Measurements from ENCODE around the gene ATOH8.

The ATOH8 gene

GRCh38 chr2:85803704-85804425 lies 50.1 kb downstream of the ATOH8 start:
- Histone ChIP-seq H3K4me1 (ENCODE audit: insufficient read depth, low read length) (no peaks in the 10 kb centered on the region), H3K9ac (ENCODE audit: low read depth, low read length) (no peak overlapping the region), H3K36me3 (ENCODE audit: insufficient read depth, low read length) (no peaks in the 10 kb centered on the region), H3K9me3 (ENCODE audit: control insufficient read depth, insufficient read depth, low read length) (0 out of 2 replicates have a peak, but pooled peaks cover 2% of the 10 kb centered on the region)

- no peaks in the 10 kb centered on the region for H3K36me3 ChIP-seq (ENCODE audit: insufficient read depth, low read length)
- no peaks in the 10 kb centered on the region for H3K4me1 ChIP-seq (ENCODE audit: insufficient read depth, low read length)
- H3K9ac ChIP-seq (ENCODE audit: low read depth, low read length) = no peak overlapping the region
- H3K9me3 ChIP-seq (ENCODE audit: control insufficient read depth, insufficient read depth, low read length) = 0 out of 2 replicates have a peak, but pooled peaks cover 2% of the 10 kb centered on the region
These were observed 50.8 kb downstream of the ATOH8 start for GRCh38 chr2:85804583-85804982.

GRCh38 chr2:85806358-85807118 lies 52.7 kb downstream of the ATOH8 start:
- no peak overlapping the region for H3K9ac ChIP-seq (ENCODE audit: low read depth, low read length)
- H3K36me3 ChIP-seq (ENCODE audit: insufficient read depth, low read length) = no peaks in the 10 kb centered on the region
- no peaks in the 10 kb centered on the region for H3K9me3 ChIP-seq (ENCODE audit: control insufficient read depth, insufficient read depth, low read length)
- H3K4me1 ChIP-seq (ENCODE audit: insufficient read depth, low read length) = no peaks in the 10 kb centered on the region; the same call in 1 of the 2 replicates

GRCh38 chr2:85807756-85808155 lies 54.0 kb downstream of the ATOH8 start:
- H3K4me1 ChIP-seq (ENCODE audit: insufficient read depth, low read length) = no peaks in the 10 kb centered on the region; the same call in 1 of the 2 replicates
- no peak overlapping the region for H3K9ac ChIP-seq (ENCODE audit: low read depth, low read length)
- H3K36me3 ChIP-seq (ENCODE audit: insufficient read depth, low read length) = no peaks in the 10 kb centered on the region
- no peaks in the 10 kb centered on the region for H3K9me3 ChIP-seq (ENCODE audit: control insufficient read depth, insufficient read depth, low read length)

GRCh38 chr2:85810371-85811179 lies 56.8 kb downstream of the ATOH8 start:
- H3K9me3 ChIP-seq (ENCODE audit: control insufficient read depth, insufficient read depth, low read length) = no peaks in the 10 kb centered on the region
- no peak overlapping the region for H3K9ac ChIP-seq (ENCODE audit: low read depth, low read length)
- H3K36me3 ChIP-seq (ENCODE audit: insufficient read depth, low read length) = no peaks in the 10 kb centered on the region
- no peaks in the 10 kb centered on the region; the same call in 1 of the 2 replicates for H3K4me1 ChIP-seq (ENCODE audit: insufficient read depth, low read length)

- H3K9me3 ChIP-seq (ENCODE audit: control insufficient read depth, insufficient read depth, low read length) = no peaks in the 10 kb centered on the region
- no peaks in the 10 kb centered on the region for H3K36me3 ChIP-seq (ENCODE audit: insufficient read depth, low read length)
- no peaks in the 10 kb centered on the region; the same call in 1 of the 2 replicates for H3K4me1 ChIP-seq (ENCODE audit: insufficient read depth, low read length)
- H3K9ac ChIP-seq (ENCODE audit: low read depth, low read length) = no peak overlapping the region
These were observed 57.6 kb downstream of the ATOH8 start for GRCh38 chr2:85811180-85812093.

- H3K9ac ChIP-seq (ENCODE audit: low read depth, low read length) = no peak overlapping the region
- no peaks in the 10 kb centered on the region for H3K36me3 ChIP-seq (ENCODE audit: insufficient read depth, low read length)
- H3K4me1 ChIP-seq (ENCODE audit: insufficient read depth, low read length) = no peaks in the 10 kb centered on the region; the same call in 1 of the 2 replicates
- no peaks in the 10 kb centered on the region for H3K9me3 ChIP-seq (ENCODE audit: control insufficient read depth, insufficient read depth, low read length)
These were observed 58.4 kb downstream of the ATOH8 start for GRCh38 chr2:85812094-85812735.

GRCh38 chr2:85813211-85813981 lies 59.6 kb downstream of the ATOH8 start:
- no peaks in the 10 kb centered on the region; the same call in 1 of the 2 replicates for H3K4me1 ChIP-seq (ENCODE audit: insufficient read depth, low read length)
- no peak overlapping the region for H3K9ac ChIP-seq (ENCODE audit: low read depth, low read length)
- H3K9me3 ChIP-seq (ENCODE audit: control insufficient read depth, insufficient read depth, low read length) = no peaks in the 10 kb centered on the region
- no peaks in the 10 kb centered on the region for H3K36me3 ChIP-seq (ENCODE audit: insufficient read depth, low read length)

- Histone ChIP-seq H3K9me3 (ENCODE audit: control insufficient read depth, insufficient read depth, low read length) (no peaks in the 10 kb centered on the region), H3K9ac (ENCODE audit: low read depth, low read length) (no peak overlapping the region), H3K36me3 (ENCODE audit: insufficient read depth, low read length) (no peaks in the 10 kb centered on the region), H3K4me1 (ENCODE audit: insufficient read depth, low read length) (no peaks in the 10 kb centered on the region; the same call in 1 of the 2 replicates)
These were observed 60.4 kb downstream of the ATOH8 start for GRCh38 chr2:85813982-85814801.

GRCh38 chr2:85814802-85815550 lies 61.2 kb downstream of the ATOH8 start:
- no peaks in the 10 kb centered on the region for H3K36me3 ChIP-seq (ENCODE audit: insufficient read depth, low read length)
- no peak overlapping the region for H3K9ac ChIP-seq (ENCODE audit: low read depth, low read length)
- no peaks in the 10 kb centered on the region for H3K9me3 ChIP-seq (ENCODE audit: control insufficient read depth, insufficient read depth, low read length)
- no peaks in the 10 kb centered on the region; the same call in 1 of the 2 replicates for H3K4me1 ChIP-seq (ENCODE audit: insufficient read depth, low read length)

- H3K4me1 ChIP-seq (ENCODE audit: insufficient read depth, low read length) = no peaks in the 10 kb centered on the region
- no peaks in the 10 kb centered on the region for H3K36me3 ChIP-seq (ENCODE audit: insufficient read depth, low read length)
- no peak overlapping the region for H3K9ac ChIP-seq (ENCODE audit: low read depth, low read length)
- no peaks in the 10 kb centered on the region for H3K9me3 ChIP-seq (ENCODE audit: control insufficient read depth, insufficient read depth, low read length)
These were observed 66.2 kb downstream of the ATOH8 start for GRCh38 chr2:85819811-85820510.
